ENCODE data around the gene CCDC188. TPM values are rescaled to one million over a fixed set of nuclear protein-coding genes. Genes with fewer than 3 reads are reported as not detected.

Gene CCDC188
- total RNA-seq, 1 experiment from 2014 or later: not detected

GRCh38 chr22:20129747-20130014 lies 21.2 kb downstream of the CCDC188 start:
- Histone ChIP-seq H3K9me3 (ENCODE audit: low read depth, low read length, poor library complexity, severe bottlenecking) (no peaks in the 10 kb centered on the region), H3K4me1 (ENCODE audit: insufficient read depth, low read length, poor library complexity, severe bottlenecking) (peaks cover 5% of the 10 kb centered on the region), H3K4me3 (ENCODE audit: low read depth, low read length, poor library complexity, severe bottlenecking) (no peak overlapping the region), H3K27ac (ENCODE audit: low read depth, low read length, poor library complexity, severe bottlenecking) (no peak overlapping the region), H3K36me3 (ENCODE audit: insufficient read depth, low read length, poor library complexity, severe bottlenecking) (peaks cover 34% of the 10 kb centered on the region), H3K27me3 (replicated peaks; ENCODE audit: insufficient read depth, low read depth, low read length, poor library complexity) (no peaks in the 10 kb centered on the region)
- ChIA-PET CTCF (no interaction called here), POLR2A (ENCODE audit: low non-redundant PET) (no interaction called here)
- TF ChIP-seq EZH2 (IDR thresholded peaks at IDR 0.05; ENCODE audit: borderline replicate concordance, low read depth, low read length, poor library complexity, severe bottlenecking): no peak
- DNase-seq (ENCODE audit: low spot score): no peak
- BruUV-seq (replicated peaks): no TSS peak
- intact Hi-C loops (cut with micrococcal nuclease; ENCODE audit: unreplicated experiment): loop anchor here (5.0 kb wide), 1 partner anchor 157 kb away; no protein-coding TSS in a partner anchor

- H3K27me3 ChIP-seq (replicated peaks; ENCODE audit: insufficient read depth, low read depth, low read length, poor library complexity): no peaks in the 10 kb centered on the region
- peaks cover 5% of the 10 kb centered on the region for H3K4me1 ChIP-seq (ENCODE audit: insufficient read depth, low read length, poor library complexity, severe bottlenecking)
- H3K9me3 ChIP-seq (ENCODE audit: low read depth, low read length, poor library complexity, severe bottlenecking): no peaks in the 10 kb centered on the region
- no peak overlapping the region for H3K27ac ChIP-seq (ENCODE audit: low read depth, low read length, poor library complexity, severe bottlenecking)
- ChIA-PET CTCF (no interaction called here), POLR2A (ENCODE audit: low non-redundant PET) (no interaction called here)
- peaks cover 40% of the 10 kb centered on the region for H3K36me3 ChIP-seq (ENCODE audit: insufficient read depth, low read length, poor library complexity, severe bottlenecking)
- peak; percentile 68 for DNase-seq (ENCODE audit: low spot score)
- peak; percentile 62 for TF ChIP-seq CTCF (conservative IDR thresholded peaks at IDR 0.05; ENCODE audit: low read depth, low read length)
- no peak for TF ChIP-seq EZH2 (IDR thresholded peaks at IDR 0.05; ENCODE audit: borderline replicate concordance, low read depth, low read length, poor library complexity, severe bottlenecking)
- no TSS peak for BruUV-seq (replicated peaks)
- no peak overlapping the region for H3K4me3 ChIP-seq (ENCODE audit: low read depth, low read length, poor library complexity, severe bottlenecking)
- intact Hi-C loops (cut with micrococcal nuclease; ENCODE audit: unreplicated experiment): loop anchor here (5.0 kb wide), 1 partner anchor 157 kb away; no protein-coding TSS in a partner anchor
These were observed 21.7 kb downstream of the CCDC188 start for GRCh38 chr22:20128902-20129746.

- no peak for DNase-seq (ENCODE audit: low spot score)
- BruUV-seq (replicated peaks): no TSS peak
- H3K4me3 ChIP-seq (ENCODE audit: low read depth, low read length, poor library complexity, severe bottlenecking): no peak overlapping the region
- H3K4me1 ChIP-seq (ENCODE audit: insufficient read depth, low read length, poor library complexity, severe bottlenecking): peaks cover 5% of the 10 kb centered on the region
- intact Hi-C loops (cut with micrococcal nuclease; ENCODE audit: unreplicated experiment): loop anchor here (5.0 kb wide), 1 partner anchor 156 kb away; no protein-coding TSS in a partner anchor
- H3K27me3 ChIP-seq (replicated peaks; ENCODE audit: insufficient read depth, low read depth, low read length, poor library complexity): no peaks in the 10 kb centered on the region
- ChIA-PET POLR2A (ENCODE audit: low non-redundant PET) (no interaction called here), CTCF (interaction anchor here (0.5 kb wide), 1 partner anchor 170 kb away, joined by 5 read pairs; no protein-coding TSS in a partner anchor)
- no peak overlapping the region for H3K27ac ChIP-seq (ENCODE audit: low read depth, low read length, poor library complexity, severe bottlenecking)
- H3K9me3 ChIP-seq (ENCODE audit: low read depth, low read length, poor library complexity, severe bottlenecking): no peaks in the 10 kb centered on the region
- H3K36me3 ChIP-seq (ENCODE audit: insufficient read depth, low read length, poor library complexity, severe bottlenecking): peaks cover 45% of the 10 kb centered on the region
- TF ChIP-seq EZH2 (IDR thresholded peaks at IDR 0.05; ENCODE audit: borderline replicate concordance, low read depth, low read length, poor library complexity, severe bottlenecking) (no peak), CTCF (conservative IDR thresholded peaks at IDR 0.05; ENCODE audit: low read depth, low read length) (no peak)
These were observed 22.3 kb downstream of the CCDC188 start for GRCh38 chr22:20128619-20128901.

Measured in A673 (cell line).